ENCODE results near the gene KRTAP10-7.
"Not testable (repeated sequence)": the region's sequence is repeated elsewhere in the genome, so short reads cannot be mapped to it uniquely, and the experiment has no call there.

KRTAP10-7 gene

DNA sequence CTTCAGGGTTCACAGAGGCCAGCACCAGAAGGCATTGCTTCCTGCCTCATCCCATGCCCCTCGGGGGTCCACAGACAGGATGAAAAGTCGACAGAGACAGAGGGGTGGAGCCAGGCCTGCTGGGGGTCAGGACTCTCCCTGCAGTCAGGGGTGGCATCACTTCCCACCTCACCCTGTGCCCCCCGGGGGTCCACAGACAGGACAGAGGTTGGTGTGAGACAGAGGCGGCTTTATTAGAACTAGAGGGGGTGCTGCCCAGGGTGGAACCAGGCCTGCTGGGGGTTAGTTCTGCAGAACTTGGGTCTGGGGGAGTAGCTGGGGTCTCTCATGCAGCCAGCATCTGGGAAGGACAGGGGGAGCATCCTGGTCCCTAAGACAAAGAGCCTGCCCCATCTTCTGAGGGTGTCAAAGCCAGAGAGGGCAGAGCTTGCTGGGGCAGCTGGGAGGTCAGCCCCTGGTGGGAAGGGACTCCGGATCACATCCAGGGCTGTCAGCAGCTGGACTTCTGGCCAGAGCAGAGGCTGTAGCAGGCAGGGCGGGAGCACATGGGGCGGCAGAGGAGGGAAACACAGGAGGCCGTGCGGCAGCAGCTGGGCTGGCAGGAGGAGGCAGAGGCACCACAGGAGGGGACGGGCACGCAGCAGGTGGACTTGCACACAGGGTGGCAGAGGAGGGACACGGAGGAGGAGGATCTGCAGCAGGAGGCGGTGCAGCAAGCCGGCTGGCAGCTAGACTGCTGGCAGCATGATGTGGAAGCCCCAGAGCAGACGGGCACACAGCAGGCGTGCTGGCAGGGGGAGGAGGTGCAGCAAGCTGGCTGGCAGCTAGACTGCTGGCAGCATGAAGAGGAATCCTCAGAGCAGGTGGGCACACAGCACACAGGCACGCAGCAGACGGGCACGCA is 9.2 kb upstream of the KRTAP10-7 start:
- not testable (repeated sequence) for DNase-seq

DNA sequence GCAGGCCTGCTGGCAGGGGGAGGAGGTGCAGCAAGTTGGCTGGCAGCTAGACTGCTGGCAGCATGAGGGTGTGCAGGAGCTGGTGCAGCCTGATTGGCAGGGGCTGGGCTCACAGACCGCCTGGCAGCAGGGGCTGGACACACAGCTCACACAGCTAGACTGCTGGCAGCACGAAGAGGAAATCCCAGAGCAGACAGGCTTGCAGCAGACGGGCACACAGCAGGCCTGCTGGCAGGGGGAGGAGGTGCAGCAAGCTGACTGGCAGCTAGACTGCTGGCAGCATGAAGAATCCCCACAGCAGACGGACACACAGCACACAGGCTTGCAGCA is 8.6 kb upstream of the KRTAP10-7 start:
- not testable (repeated sequence) for DNase-seq

DNA sequence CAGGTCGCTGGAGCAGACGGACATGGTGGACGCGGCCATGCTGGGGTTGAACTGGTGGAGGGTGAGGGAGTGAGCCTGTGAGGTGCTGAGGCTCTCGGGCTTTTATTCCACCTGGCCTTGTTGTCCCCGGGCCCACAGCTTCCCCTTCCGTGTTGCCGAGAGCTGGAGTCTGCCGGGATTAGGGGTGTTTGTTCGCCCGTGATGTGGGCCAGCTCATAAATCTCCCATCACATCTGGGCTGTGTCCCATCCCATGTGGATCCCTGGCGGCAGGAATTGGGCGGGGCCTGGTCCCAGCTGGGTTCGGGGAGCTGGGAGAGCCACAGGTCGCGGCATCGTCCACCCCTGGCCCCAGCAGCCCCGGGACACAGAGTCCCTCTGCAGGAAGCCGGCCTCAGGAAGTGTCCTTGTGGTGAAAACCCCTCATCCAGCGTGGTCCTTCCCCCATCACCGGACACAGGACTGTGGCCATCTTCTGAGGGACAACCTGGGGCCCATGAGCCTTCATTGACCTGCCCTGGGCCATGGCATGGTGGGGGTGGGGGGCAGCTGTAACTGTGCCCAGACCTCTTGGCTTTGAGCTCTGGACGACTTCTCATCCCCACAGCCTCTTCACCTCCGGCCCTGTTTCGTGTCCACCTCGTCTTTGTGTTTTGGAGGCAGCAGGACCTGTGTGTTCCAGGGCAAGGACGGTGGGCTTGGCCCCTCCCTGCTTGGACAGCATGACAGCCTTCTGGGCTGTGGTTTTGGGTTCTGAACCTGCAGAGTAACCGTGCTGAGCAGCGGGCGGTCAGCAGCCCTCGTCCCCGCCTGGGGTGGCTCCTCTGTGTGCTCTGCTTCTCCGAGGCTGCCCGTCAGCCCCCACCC is 7.7 kb upstream of the KRTAP10-7 start, which contains the start of gene KRTAP10-6:
TSS of gene KRTAP10-6 (minus strand) at position 60 of the 866 bp plus-strand sequence. CDS start at position 39, 21 bp downstream.
- no peak for DNase-seq

DNA sequence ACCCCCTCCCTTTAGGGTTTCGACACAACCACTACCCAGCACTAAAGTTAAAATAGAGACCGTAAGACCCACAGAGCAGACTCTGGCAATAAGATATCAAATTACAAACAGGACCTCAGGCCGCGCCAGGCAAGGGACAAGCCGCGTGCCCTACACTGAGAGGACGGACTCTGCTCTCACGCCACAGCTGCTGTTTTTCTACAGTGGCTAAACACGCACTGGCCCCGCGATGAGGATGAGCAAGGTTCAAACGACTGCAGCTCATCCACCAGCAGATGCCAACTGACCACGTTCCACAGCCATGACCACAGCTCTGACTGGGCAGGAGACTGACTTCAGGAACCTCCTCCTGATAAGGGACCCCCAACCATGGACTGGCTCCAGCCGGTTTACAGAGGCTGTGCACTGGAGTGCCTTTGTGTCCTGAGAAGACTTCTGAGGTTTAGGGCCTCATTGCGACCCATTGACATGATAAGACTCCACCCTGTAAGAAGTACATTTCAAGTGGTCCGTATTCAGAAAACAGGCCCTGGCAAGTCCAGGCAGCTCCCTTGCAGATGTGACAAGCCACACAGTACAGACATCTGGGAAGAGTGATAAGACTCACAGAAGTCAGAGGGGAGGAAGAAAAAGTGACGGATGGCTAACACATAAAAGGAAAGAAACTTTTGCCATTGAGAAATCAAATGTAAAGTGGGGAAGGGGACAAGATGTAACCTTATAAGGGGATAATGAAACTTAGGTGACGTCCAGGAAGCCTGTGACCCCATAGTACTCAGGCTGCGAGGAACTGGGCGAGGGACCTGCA is 6.6 kb upstream of the KRTAP10-7 start:
- no peak for DNase-seq

- DNase-seq = no peak
Observed at GRCh38 chr21:44594406-44594916, 5.9 kb upstream of the KRTAP10-7 start.

DNA sequence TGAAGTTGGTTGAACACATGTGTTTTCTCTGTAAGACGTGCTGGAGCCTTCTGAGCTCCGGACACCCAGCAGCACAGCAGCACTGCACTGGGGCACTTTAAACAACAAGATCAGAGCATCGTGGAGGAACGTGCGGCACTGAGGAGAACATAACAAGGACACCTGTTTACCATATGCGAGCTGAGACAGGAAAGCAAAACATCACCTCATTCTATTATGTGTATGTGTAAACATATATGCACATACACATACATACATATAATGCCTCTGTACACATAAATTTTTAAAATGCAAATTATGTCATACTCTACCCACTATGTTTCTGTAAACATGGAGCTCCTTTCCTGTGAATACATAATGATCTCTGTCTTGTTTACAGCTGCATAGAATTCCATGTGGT is 4.9 kb upstream of the KRTAP10-7 start:
- DNase-seq = no peak

DNA sequence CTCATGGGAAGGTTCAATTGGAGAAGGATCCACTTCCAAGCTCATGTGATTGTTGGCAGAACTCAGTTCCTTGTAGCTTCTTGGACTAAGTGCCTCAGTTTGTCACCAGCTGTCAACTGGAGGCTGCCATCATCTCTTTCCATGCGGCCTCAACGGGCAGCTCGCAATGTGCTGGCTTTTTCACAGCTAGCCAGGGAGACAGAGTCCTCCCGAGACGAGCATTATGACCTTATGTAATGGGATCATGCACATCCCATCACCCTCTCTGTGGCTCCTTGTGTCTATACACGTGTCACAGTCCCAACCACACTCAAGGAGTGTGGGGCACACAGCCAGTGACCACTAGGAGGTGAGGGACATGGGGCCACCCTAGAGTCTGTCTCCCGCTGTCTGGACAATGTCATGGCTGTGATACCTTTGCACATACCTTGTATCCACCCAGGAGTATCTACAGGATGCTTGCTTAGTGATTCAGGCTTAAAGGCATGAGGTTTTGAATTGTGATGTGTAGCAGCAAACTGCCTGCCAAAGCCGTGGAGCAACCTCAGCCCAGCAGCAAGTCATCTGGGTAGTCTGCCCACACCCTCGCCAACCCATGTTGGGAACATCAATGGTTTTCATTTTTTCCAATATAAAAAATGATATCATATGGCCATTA is 4.2 kb upstream of the KRTAP10-7 start:
- no peak for DNase-seq

DNA sequence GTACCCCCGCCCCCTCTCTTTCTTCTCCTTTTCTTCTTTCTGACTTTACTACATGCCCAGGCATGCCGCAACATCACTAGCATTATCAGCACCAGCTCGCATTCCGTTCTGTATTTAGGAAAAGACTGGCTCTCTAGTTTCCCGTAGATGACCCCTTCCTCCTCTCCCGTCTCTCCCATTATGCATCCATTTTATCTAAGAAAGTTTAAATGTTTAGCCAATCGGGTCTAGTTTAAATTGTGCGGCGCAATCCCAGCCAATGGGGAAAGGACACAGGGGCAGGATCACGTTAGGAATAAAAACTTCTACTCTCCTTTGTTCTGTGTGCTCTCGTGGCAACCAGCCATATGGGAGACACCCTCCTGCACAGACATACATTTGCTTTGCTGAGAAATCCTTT is 2.3 kb upstream of the KRTAP10-7 start:
- DNase-seq = no peak

DNA sequence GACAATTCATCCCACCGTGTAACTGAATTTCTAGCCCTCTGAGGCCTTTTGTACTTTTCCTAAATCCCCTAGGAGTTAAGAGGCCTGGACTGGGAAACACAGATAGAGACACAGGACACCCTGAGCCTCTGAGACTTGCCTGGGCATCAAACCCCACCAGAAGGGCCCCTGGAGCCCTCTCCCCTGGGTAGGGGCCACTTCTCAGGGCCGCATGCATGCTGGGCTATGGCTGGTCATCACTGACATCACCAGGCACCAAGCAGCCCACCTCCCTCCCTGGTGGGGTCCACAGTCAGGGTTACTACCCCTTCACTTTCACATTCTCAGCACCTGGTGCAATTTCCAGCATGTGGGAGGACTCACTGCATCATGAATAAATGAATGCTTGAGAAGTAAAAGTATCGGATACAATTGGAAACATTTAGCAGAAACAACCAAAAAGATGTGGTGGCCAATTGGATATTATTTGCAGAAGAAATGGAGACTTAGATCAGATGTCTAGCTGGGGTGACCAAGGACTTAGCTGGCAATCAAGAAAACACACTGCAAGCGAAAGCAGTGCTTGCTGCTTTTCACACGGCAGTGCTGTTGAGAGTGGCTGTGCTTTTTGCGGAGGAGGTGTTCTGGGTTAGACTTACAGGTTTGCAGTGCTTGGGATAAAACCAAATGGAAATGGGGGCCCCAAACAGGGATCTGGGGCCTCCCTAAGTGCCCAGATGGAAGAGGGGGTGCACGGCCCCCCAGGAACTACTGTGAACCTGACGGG is 950 bp upstream of the KRTAP10-7 start:
- DNase-seq = no peak

DNA sequence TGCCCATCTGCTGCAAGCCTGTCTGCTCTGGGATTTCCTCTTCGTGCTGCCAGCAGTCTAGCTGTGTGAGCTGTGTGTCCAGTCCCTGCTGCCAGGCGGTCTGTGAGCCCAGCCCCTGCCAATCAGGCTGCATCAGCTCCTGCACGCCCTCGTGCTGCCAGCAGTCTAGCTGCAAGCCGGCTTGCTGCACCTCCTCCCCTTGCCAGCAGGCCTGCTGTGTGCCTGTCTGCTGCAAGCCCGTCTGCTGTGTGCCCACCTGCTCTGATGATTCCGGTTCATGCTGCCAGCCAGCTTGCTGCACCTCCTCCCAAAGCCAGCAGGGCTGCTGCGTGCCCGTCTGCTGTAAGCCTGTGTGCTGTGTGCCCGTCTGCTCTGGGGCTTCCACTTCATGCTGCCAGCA is 694 bp downstream of the KRTAP10-7 start:
- not testable (repeated sequence) for DNase-seq

DNA sequence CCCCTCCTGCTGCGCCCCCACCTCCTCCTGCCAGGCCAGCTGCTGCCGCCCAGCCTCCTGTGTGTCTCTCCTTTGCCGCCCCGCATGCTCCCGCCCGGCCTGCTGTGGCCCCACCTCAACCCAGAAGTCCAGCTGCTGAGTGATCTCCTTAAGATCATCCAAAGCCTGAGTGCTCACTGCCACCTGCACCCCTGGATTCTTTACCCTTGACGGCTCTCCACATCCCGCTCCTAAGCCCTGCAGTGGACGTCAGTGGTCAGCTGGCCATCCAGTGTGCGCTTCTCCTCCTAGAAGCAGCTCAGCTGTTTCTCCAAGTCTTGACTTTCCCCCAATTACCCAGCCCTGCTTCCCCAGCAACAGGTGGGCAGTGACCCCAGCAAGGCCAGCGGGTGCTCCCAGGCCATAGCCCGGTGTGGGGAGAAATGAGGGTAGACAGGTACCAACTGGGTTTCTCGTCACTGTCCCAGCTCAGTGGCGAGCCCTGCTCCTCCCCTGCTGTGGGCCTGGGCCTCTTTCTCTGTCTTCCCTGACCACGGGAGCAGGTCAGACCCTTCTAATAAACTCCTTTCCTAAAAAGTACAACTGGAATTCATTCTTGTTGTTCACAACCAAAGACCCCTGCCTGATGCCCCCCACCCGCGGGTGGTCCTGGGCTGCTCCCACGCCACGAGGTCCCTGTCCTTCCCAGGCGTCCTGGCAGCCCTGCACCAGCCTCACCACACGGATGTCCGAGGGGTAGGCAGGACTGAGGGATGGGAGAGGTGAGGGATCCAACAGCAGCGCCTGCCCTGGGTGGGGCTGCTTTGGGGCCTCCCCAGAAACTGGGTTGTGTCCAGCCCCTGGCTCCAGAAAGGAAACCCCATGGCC is 1.4 kb downstream of the KRTAP10-7 start:
- no peak for DNase-seq

- DNase-seq = no peak
Observed at GRCh38 chr21:44602463-44602850, 2.1 kb downstream of the KRTAP10-7 start.

GRCh38 chr21:44603109-44603875 is 2.9 kb downstream of the KRTAP10-7 start:
- no peak for DNase-seq

DNA sequence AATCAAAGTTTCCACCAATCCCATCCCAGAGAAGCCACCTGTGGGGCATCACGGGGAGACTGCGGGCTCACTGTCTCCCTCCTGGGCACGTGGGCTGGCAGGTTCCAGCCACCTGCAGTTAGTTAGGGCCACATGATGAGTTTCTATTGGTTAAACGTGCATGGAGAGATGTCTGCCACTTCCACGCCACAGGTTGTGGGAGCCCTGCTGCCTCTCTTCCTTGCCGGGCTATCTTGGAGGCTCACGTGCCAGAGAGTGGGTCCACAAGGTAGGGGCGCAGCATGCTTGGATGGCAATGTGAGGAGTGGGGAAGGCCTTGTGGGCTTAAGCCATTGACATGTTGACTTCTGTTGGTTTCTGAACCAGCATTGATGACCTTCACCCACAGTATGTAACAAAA is 3.5 kb downstream of the KRTAP10-7 start:
- DNase-seq = no peak

DNA sequence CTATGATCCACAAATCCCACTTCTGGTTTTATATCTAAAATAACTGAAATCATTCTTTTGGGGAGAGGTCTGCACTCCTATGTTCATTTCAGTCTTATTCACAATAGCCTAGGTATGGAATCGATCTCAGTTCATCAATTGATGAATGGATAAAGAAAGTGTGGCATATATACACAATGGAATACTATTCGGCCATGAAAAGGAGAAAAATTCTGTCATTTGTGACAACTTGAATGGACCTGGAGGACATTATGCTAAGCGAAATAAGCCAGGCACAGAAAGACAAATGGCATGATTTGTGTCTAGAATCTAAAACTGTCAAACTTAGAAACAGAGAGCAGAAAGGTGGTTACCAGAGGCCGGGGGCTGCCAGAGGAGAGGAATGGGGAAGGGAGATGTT is 6.1 kb downstream of the KRTAP10-7 start:
- DNase-seq = no peak

DNA sequence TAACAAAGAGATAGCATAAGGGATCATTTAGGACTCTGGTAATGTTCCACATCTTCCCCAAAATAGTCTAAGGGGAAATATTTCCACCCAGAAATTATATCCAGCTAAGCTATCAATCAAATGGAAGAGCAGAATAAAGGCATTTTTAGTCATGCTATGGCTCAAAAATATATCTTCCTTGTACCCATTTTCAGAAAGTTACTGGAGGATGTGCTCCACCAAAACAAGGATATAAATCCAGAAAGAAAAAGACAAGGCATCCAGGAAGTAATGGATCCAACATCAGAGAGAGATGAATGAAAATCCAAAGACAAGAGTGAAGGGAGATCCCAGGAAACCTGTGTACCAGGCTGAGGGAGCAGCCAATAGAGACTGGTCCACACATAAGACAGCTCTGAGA is 8.8 kb downstream of the KRTAP10-7 start:
- DNase-seq = no peak

DNA sequence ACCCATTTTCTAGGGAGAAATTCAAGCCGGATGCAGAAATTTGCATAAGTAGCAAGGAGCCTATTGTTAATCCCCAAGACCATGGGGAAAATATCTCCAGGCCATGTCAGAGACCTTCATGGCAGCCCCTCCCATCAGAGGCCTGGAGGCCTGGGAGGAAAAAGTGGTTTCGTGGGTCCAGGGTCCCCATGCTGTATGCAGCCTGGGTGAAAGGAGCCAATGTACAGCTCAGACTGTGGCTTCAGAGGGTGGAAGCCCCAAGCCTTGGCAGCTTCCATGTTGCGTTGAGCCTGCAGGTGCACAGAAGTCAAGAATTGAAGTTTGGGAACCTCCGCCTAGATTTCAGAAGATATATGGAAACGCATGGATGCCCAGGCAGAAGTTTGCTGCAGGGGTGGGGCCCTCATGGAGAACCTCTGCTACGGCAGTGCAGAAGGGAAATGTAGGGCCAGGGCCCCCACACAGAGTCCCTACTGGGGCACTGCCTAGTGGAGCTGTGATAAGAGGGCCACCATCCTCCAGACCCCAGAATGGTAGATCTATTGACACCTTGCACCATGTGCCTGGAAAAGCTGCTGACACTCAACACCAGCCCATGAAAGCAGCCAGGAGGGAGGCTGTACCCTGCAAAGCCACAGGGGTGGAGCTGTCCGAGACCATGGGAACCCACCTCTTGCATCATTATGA is 9.9 kb downstream of the KRTAP10-7 start:
- DNase-seq = not testable (repeated sequence)

- no peak for DNase-seq
Observed at GRCh38 chr21:44611551-44611950, 11.2 kb downstream of the KRTAP10-7 start.

- no peak for DNase-seq
Observed at GRCh38 chr21:44612029-44612486, 11.7 kb downstream of the KRTAP10-7 start, which contains the start of gene KRTAP10-8. Gene KRTAP10-8, plus strand, starts transcription at chr21:44612079. Its CDS starts 22 bp downstream, at chr21:44612101.
